IPS-15b (cell line): Measurements from ENCODE around the gene TICRR.

ENCODE experiments used
- H3K27me3 ChIP-seq: one replicate; pipeline ENCODE4 v1.6.1; 2013; ENCODE audit warnings: low read length; ENCODE audit not compliant: control insufficient read depth, insufficient read depth
- H3K36me3 ChIP-seq: one replicate; pipeline ENCODE4 v1.6.1; 2013; ENCODE audit warnings: low read length; ENCODE audit not compliant: control insufficient read depth, insufficient read depth
- H3K4me1 ChIP-seq: one replicate; pipeline ENCODE4 v1.6.1; 2013; ENCODE audit warnings: mild to moderate bottlenecking, low read length; ENCODE audit not compliant: control insufficient read depth, insufficient read depth
- H3K4me3 ChIP-seq: one replicate; pipeline ENCODE4 v1.5.1; 2013; ENCODE audit warnings: low read depth, low read length
- H3K9ac ChIP-seq: one replicate; pipeline ENCODE4 v1.6.1; 2013; ENCODE audit warnings: low read depth, mild to moderate bottlenecking, low read length
- H3K9me3 ChIP-seq: one replicate; pipeline ENCODE4 v1.6.1; 2013; ENCODE audit warnings: mild to moderate bottlenecking, low read length; ENCODE audit not compliant: control insufficient read depth, insufficient read depth

Gene TICRR

DNA sequence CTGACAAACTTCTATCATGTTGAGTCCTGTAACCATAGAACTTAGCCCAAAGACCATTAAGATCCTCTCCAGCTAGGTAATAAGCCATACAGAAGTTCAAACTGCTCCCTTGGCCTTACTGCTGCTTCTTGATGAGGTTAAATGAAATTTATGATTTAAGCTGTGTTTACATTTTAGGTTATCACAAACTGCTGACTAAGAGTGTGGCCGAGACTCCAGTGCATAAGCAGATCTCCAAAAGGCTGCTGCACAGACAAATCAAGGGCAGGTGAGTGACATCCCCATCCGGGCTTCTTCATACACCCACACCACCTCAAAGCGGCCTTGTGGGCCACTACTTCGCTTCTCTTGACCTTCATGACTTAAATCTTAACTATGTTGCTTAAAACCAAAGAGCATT lies 41.0 kb downstream of the TICRR start:
- H3K36me3 ChIP-seq: peaks cover 40% of the 10 kb centered on the region

DNA sequence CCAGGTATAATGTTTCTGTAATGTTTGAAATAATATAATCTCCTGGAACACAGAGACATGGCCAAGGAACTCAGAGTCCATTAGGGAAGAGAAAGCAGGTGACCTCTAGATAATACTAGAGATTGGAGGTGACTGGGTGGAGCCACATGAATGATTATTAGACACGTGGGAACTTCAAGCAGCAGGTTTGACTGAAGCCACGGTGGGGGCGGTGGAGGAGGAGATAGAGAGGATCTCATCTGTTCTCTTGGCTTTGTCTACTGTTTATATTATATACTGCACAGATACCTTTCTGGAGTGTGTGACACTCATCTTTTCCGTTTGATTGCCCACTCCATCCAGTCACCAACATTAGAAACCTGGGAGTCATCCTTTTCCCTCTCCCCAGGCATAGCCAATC lies 46.3 kb downstream of the TICRR start:
- Histone ChIP-seq H3K27me3 (no peaks in the 10 kb centered on the region), H3K9me3 (no peaks in the 10 kb centered on the region), H3K36me3 (peaks cover 83% of the 10 kb centered on the region), H3K4me3 (no peak overlapping the region), H3K9ac (no peak overlapping the region), H3K4me1 (no peaks in the 10 kb centered on the region)

More for the DNA sequence above, 41.0 kb downstream of the TICRR start:
- Histone ChIP-seq H3K4me1 (no peaks in the 10 kb centered on the region), H3K27me3 (no peaks in the 10 kb centered on the region), H3K9me3 (no peaks in the 10 kb centered on the region), H3K9ac (no peak overlapping the region), H3K4me3 (no peak overlapping the region)

DNA sequence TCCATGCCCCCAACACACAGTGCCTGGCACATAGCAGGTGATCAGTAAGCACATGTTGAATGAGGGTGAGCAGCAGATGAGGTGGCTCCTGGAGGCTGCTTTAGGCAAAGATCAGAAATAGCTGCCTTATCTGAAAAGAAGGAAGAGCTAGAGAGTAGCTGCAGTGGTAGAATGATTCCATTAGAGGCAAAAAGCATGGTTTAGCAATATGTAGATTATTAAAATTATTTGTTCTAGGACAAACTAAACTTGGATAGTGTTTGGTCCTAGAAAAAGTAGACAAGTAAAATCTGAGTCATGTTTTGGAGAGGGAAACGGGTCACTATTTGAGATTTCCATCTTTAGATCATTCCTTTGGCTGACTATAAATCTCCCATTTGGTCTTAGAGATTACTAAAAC lies 47.9 kb downstream of the TICRR start:
- H3K4me1 ChIP-seq: no peaks in the 10 kb centered on the region
- no peaks in the 10 kb centered on the region for H3K9me3 ChIP-seq
- peaks cover 87% of the 10 kb centered on the region for H3K36me3 ChIP-seq

DNA sequence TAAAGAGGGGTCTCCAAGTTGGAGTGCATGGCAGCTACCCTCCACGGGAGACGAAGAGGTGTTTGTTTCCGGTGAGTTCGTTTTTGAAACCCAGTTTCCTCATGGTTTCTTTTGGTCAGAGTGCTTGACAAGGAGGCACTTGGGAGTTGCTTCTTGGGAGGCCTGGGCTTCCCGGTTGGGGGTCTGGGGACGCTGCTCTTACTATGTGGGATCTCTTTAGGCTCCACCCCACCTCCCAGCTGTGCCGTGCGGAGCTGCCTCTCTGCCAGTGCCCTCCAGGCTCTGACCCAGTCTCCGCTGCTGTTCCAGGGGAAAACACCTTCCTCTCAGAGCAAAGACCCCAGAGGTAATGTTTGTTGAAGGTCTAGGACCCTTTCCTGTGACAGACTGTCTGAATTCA lies 50.4 kb downstream of the TICRR start:
- Histone ChIP-seq H3K9me3 (no peaks in the 10 kb centered on the region), H3K36me3 (peaks cover 90% of the 10 kb centered on the region), H3K4me1 (no peaks in the 10 kb centered on the region), H3K27me3 (no peaks in the 10 kb centered on the region), H3K4me3 (no peak overlapping the region), H3K9ac (no peak overlapping the region)

More for the DNA sequence above, 47.9 kb downstream of the TICRR start:
- Histone ChIP-seq H3K4me3 (no peak overlapping the region), H3K9ac (no peak overlapping the region), H3K27me3 (no peaks in the 10 kb centered on the region)

DNA sequence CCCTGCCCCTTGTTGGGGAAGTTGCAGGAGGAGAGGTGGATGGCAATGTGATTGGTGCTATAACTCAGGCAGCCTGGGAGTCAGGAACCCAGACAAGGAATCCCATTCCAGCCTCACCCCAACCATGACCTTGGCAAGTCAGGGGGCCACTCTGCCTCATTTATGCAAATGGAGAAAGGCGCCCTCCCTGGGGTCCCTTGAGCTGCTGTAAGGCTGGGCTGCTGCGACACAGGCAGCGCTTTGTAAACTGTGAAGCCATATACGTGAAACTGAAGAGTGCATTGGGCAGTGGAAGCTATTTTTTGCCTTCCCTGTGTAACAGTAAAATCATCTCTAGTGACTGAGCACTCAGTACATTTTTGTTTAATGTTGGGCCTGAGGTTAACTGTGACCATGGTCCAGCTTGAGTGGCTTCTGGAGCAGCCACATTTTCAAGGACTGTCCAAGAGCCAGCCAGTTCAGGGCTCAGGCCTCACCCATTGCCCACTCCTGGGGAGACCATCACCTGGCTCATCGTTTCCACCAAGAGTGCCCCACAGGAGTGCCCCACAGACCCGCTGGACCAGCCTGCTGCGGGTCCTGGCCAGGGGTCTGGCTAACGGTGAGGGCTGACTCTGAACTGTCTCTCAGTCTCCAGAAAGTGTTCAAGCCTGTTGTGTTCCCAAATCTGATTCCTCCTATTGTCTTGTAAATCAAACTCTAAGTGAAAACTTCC lies 52.1 kb downstream of the TICRR start:
- H3K36me3 ChIP-seq: peaks cover 96% of the 10 kb centered on the region
- H3K9me3 ChIP-seq: no peaks in the 10 kb centered on the region
- no peaks in the 10 kb centered on the region for H3K4me1 ChIP-seq
- H3K4me3 ChIP-seq: no peak overlapping the region
- no peak overlapping the region for H3K9ac ChIP-seq
- no peaks in the 10 kb centered on the region for H3K27me3 ChIP-seq

DNA sequence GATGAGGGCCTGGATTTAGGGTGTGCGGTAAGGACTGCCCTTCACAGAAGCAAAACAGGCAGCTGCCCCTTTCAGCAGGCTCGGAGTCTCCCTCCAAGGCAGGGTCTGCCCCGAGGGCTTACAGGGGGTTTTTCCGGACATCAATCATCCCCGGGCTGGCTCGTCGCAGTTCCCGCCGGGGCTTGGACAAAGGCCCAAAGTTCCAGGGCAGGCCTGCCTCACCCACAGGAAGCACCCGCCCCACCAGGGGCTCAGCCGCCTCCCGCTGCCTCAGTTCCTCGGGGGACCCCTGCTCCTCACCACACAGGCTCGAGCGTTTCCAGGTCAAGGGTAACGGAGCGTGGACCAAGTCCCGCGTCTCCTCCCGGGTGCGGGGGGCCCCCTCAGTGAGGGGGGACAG lies 53.0 kb downstream of the TICRR start:
- Histone ChIP-seq H3K9ac (no peak overlapping the region), H3K4me1 (no peaks in the 10 kb centered on the region), H3K9me3 (no peaks in the 10 kb centered on the region), H3K27me3 (no peaks in the 10 kb centered on the region), H3K36me3 (peaks cover 96% of the 10 kb centered on the region), H3K4me3 (no peak overlapping the region)

DNA sequence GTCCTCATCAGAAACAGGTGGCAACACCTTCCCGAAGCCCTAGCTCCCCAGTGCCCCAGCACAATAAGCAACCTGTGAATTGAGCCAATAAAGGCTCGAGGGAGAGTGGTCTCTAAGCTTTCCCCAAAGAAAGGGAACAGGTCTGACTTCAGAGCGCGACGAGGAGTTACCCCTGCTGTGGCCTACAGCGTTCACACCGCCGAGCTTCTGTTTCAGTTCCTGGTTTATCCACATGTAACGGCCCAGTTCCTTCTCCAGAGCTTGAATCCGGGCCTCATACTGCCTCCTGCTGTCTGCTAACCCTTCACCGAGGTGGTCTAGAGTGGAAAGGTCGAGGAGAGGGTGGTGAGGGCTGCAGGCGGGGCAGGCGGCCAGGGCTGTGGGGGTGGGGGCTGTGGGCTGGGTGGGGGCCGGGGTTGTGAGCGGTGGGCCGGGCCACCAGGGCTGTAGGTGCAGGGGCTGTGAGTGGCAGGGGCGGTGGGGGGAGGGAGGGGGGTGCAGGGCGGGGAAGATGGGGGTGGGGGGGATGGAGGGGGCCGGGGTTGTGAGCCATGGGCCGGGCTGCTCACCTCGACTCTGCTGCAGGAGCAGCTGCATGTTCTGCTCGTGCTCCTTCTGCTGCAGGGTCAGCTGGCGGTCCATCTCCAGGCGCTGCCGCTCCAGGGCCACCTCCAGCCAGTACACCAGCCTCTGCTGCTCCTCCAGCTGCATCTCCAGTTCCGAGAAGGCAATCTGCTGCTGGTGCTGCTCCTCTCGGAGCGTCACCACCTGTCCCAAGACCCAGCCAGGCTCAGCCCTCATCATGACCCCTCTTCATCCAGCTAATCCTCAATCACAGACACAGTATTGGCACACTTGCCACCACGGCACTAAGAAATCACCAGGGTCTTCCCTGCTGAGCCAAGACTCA lies 53.8 kb downstream of the TICRR start:
- no peak overlapping the region for H3K4me3 ChIP-seq
- H3K9me3 ChIP-seq: peaks cover 3% of the 10 kb centered on the region
- H3K36me3 ChIP-seq: peaks cover 94% of the 10 kb centered on the region

DNA sequence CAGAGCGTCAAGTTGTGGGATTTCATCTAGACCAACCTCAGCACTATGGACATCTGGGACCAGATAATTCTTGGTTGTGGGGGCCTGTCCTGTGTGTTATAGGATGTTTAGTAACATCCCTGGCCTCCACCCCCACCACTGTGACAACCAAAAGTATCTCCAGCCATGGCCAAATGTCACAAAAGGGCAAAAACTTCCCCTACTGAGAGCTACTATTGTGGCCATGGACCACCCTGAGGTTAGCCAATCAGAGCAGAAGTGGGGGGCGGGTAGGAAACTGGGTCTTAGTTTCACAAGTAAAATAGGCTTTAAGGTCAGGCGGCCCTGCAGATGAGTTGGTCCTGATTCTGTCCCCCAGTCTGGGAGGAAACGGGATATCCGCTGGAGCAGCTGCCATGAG lies 54.6 kb downstream of the TICRR start:
- Histone ChIP-seq H3K4me3 (no peak overlapping the region), H3K9me3 (peaks cover 3% of the 10 kb centered on the region), H3K9ac (no peak overlapping the region), H3K4me1 (no peaks in the 10 kb centered on the region), H3K27me3 (no peaks in the 10 kb centered on the region), H3K36me3 (peaks cover 86% of the 10 kb centered on the region)

More for the DNA sequence above, 53.8 kb downstream of the TICRR start:
- Histone ChIP-seq H3K9ac (no peak overlapping the region), H3K4me1 (no peaks in the 10 kb centered on the region), H3K27me3 (no peaks in the 10 kb centered on the region)

DNA sequence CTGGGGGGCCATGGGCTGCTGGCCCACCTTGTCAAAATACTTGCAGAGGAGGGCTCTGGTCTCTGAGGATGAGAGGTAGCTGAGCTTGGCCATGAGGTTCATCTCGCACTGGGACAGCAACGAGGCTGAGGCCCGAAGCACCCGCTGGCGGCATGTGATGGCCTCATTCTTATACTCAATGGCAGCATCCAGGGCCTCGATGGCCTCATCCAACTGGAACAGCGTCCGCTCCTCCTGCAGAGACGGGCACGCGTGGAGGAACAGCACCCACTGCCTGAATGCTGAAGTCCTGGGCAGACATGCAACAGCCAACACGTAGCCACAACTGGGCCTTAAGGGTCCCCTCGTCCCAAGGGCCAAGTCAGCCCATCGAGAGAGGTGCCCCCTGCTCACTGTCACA lies 55.0 kb downstream of the TICRR start:
- Histone ChIP-seq H3K4me1 (no peaks in the 10 kb centered on the region), H3K9ac (no peak overlapping the region), H3K4me3 (no peak overlapping the region), H3K27me3 (no peaks in the 10 kb centered on the region), H3K9me3 (peaks cover 3% of the 10 kb centered on the region), H3K36me3 (peaks cover 82% of the 10 kb centered on the region)

DNA sequence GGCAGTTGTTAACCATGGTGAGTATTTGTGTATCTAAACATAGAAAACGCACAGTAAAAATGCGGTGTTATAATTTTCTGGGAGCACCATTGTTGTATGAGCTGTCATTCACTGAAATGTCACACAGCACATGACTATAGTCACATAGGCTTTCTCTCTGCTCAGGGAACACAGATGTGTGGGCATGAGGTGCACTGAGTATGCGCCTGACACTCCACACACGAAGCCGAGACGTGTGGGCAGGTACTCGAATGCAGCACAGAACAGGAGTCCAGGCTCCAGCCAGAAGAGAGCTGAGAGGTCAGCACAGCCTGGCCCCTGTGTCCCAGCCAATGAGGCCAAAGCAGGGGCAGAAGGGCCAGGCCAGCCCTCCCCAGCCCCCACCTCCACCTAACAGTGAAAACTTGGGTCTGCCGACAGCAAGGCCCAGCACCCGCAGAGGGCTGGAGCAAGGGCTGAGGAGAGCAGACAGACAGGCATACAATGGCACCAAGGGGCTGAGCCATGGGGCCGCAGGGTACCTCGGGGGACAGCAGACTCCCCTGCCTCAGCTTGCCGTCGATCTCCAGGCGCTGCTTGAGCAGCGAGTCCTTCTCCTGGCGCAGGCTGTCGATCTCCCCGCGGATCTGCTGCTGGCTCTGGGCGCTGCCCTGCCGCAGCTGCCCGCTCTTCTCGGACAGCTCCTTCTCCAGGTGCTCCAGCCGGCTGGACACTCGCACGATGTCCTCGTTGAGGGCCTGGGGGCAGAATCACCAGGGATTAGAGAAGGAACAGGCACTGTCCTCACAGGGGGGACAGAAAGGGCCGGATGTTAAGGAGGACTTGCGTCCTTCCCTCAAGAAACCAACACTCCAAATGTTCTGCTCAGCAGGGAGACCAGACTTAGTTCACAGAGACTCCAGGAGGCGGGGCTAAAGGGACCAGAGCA lies 56.0 kb downstream of the TICRR start:
- Histone ChIP-seq H3K4me3 (no peak overlapping the region), H3K27me3 (no peaks in the 10 kb centered on the region), H3K9me3 (peaks cover 3% of the 10 kb centered on the region), H3K4me1 (no peaks in the 10 kb centered on the region), H3K36me3 (peaks cover 72% of the 10 kb centered on the region), H3K9ac (no peak overlapping the region)

DNA sequence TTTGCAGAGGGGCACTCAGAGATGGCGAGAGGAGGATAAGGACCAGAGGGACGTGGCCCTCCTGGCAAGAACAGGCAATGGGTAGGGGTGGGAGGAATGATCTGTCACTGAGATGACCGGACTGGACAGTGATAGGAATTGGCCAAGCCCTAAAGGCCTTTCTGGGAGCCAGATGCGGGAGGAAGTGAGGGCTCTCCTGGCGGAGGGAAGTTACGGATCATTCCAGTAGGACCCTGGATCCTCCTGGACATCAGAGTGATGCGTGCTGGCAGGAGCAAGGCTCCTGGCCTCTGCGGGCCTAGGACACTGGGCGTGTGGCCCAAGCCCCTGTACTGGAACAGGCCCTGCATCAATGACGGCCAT lies 56.6 kb downstream of the TICRR start:
- no peak overlapping the region for H3K4me3 ChIP-seq
- no peak overlapping the region for H3K9ac ChIP-seq
- no peaks in the 10 kb centered on the region for H3K27me3 ChIP-seq
- H3K9me3 ChIP-seq: peaks cover 3% of the 10 kb centered on the region
- peaks cover 66% of the 10 kb centered on the region for H3K36me3 ChIP-seq
- H3K4me1 ChIP-seq: no peaks in the 10 kb centered on the region
